Testis (tissue), 2 donors: ENCODE measurements around the gene ROM1.

Source experiments
- CTCF ChIP-seq, 3 experiments: fragments of 450-650 bp in 2 of 3; fragments of 200-600 bp in 1 of 3; sonication (generic) in 1 of 3; IDR thresholded peaks; one replicate each; pipeline ENCODE4 v1.5.1; 2016 to 2019; ENCODE audit warnings: antibody characterized with exemption in 3 of 3, mild to moderate bottlenecking in 2 of 3, moderate library complexity in 1 of 3
- POLR2A ChIP-seq: fragments of 450-650 bp; IDR thresholded peaks from one replicate; pipeline ENCODE4 v1.6.1; 2017; ENCODE audit warnings: antibody characterized with exemption, mild to moderate bottlenecking, moderate library complexity

- TF ChIP-seq POLR2A (no peak), CTCF (IDR thresholded peaks at IDR 0.05) (no peak)
Measured at GRCh38 chr11:62614275-62614674, 1.2 kb downstream of the ROM1 start.
